HCT116 (cell line): Measurements from ENCODE around the gene SPRR2B. TPM values are rescaled to one million over a fixed set of nuclear protein-coding genes. Genes with fewer than 3 reads are reported as not detected.

Experiments used
- ATAC-seq: fragments of 200-7000 bp; cut with Tn5 transposase; 2 replicates; pipeline ENCODE4 v1.9.1; 2020; ENCODE audit warnings: mild to moderate bottlenecking, moderate library complexity
- BruUV-seq: library from RNA; stranded (reverse); fragments of 400-500 nt; replicated peaks from 2 replicates; lab custom pipeline; 2021; lab: Mats Ljungman, UMichigan
- CTCF ChIA-PET: fragments of 300-600 bp; sonication (Branson Sonifier 250); formaldehyde crosslinking; loops from one replicate; lab custom pipeline; 2021; ENCODE audit warnings: antibody characterized with exemption; lab: Charles Lee
- POLR2A ChIA-PET: fragments of 300-600, 350-600 bp; sonication (Branson Sonifier 250); formaldehyde crosslinking; loops from one replicate; lab custom pipeline; 2021; ENCODE audit warnings: antibody characterized with exemption; lab: Charles Lee
- RAD21 ChIA-PET, 2 experiments: fragments of 300-600 bp; sonication (Branson Sonifier 250); formaldehyde crosslinking; loops; one replicate each; lab custom pipeline; 2023; ENCODE audit warnings: low total read pairs in 2 of 2; ENCODE audit not compliant: uncharacterized antibody in 2 of 2, unreplicated experiment in 2 of 2, low non-redundant PET in 1 of 2; lab: Charles Lee
- DNase-seq: peaks from one replicate; pipeline ENCODE4 v3.0.0-alpha.2; 2010; ENCODE audit warnings: low read depth, low spot score
- H2AFZ ChIP-seq: fragments of 200-600 bp; shearing (Covaris generic), sonication (generic); 2 replicates; pipeline ENCODE4 v1.6.1; 2017; ENCODE audit warnings: low read depth, mixed run types, mixed read lengths, antibody characterized with exemption, low read length; ENCODE audit not compliant: poor library complexity, severe bottlenecking
- H3K27ac ChIP-seq: 2 replicates; pipeline ENCODE4 v1.5.1; 2012; ENCODE audit warnings: low read depth, low read length
- H3K27me3 ChIP-seq: fragments of 200-600 bp; sonication (generic); 2 replicates; pipeline ENCODE4 v1.6.1; 2016; ENCODE audit warnings: mixed run types, low read length, mixed read lengths; ENCODE audit not compliant: insufficient read depth
- H3K36me3 ChIP-seq, 2 experiments: fragments of 200-500 bp in 1 of 2; fragments of 200-600 bp in 1 of 2; sonication (Bioruptor generic) in 1 of 2; sonication (generic) in 1 of 2; 2 replicates each; pipeline versions ENCODE4 v1.5.1 to v1.6.1; 2014 to 2016; ENCODE audit warnings: low read length in 2 of 2, inconsistent platforms in 1 of 2, mixed read lengths in 1 of 2, mixed run types in 1 of 2; ENCODE audit not compliant: insufficient read depth in 2 of 2, control insufficient read depth in 1 of 2
- H3K4me1 ChIP-seq, 2 experiments: fragments of 200-600 bp in 1 of 2; sonication (generic) in 1 of 2; 2 replicates each; pipeline versions ENCODE4 v1.5.1 to v1.6.1; 2012 to 2017; ENCODE audit warnings: low read length in 2 of 2, inconsistent platforms in 1 of 2, mild to moderate bottlenecking in 1 of 2, mixed read lengths in 1 of 2, mixed run types in 1 of 2, moderate library complexity in 1 of 2; ENCODE audit not compliant: insufficient read depth in 2 of 2, control insufficient read depth in 1 of 2
- H3K4me2 ChIP-seq: fragments of 200-600 bp; sonication (generic); 2 replicates; pipeline ENCODE4 v1.6.1; 2017; ENCODE audit warnings: mixed run types, low read length, mixed read lengths
- H3K4me3 ChIP-seq, 2 experiments: fragments of 200-600 bp in 1 of 2; sonication (generic) in 1 of 2; replicated peaks in 1 of 2; 2 replicates each; pipeline ENCODE4 v1.5.1; 2011 to 2016; ENCODE audit warnings: low read length in 2 of 2, control low read depth in 1 of 2, low read depth in 1 of 2, mild to moderate bottlenecking in 1 of 2, mixed read lengths in 1 of 2, mixed run types in 1 of 2
- H3K79me2 ChIP-seq: fragments of 200-600 bp; sonication (generic); 2 replicates; pipeline ENCODE4 v1.6.1; 2017; ENCODE audit warnings: mild to moderate bottlenecking, mixed run types, low read length, moderate library complexity, mixed read lengths; ENCODE audit not compliant: insufficient read depth
- H3K9ac ChIP-seq: fragments of 200-600 bp; sonication (generic); 2 replicates; pipeline ENCODE4 v1.6.1; 2016; ENCODE audit warnings: low read length, mixed read lengths
- H3K9me2 ChIP-seq: fragments of 200-600 bp; sonication (generic), shearing (Covaris generic); 2 replicates; pipeline ENCODE4 v1.6.1; 2017; ENCODE audit warnings: mixed run types, mild to moderate bottlenecking, moderate library complexity; ENCODE audit not compliant: insufficient read depth
- H3K9me3 ChIP-seq, 2 experiments: fragments of 200-500 bp in 1 of 2; fragments of 200-600 bp in 1 of 2; sonication (Bioruptor generic) in 1 of 2; sonication (generic) in 1 of 2; 2 replicates each; pipeline ENCODE4 v1.6.1; 2014 to 2017; ENCODE audit warnings: low read length in 2 of 2, mixed read lengths in 2 of 2, inconsistent platforms in 1 of 2, low read depth in 1 of 2, mild to moderate bottlenecking in 1 of 2, mixed run types in 1 of 2, moderate library complexity in 1 of 2; ENCODE audit not compliant: control insufficient read depth in 1 of 2, insufficient read depth in 1 of 2
- H4K20me1 ChIP-seq: fragments of 200-600 bp; sonication (generic), shearing (Covaris generic); 2 replicates; pipeline ENCODE4 v1.6.1; 2017; ENCODE audit warnings: mixed run types, mild to moderate bottlenecking, moderate library complexity; ENCODE audit not compliant: insufficient read depth
- CBX3 ChIP-seq: IDR thresholded peaks from 2 replicates; pipeline ENCODE4 v1.6.1; 2012; ENCODE audit warnings: low read depth
- CEBPB ChIP-seq: IDR thresholded peaks from 2 replicates; pipeline ENCODE4 v1.6.1; 2012; ENCODE audit warnings: low read depth
- MAX ChIP-seq: IDR thresholded peaks from 2 replicates; pipeline ENCODE4 v1.6.1; 2012
- POLR2A ChIP-seq: IDR thresholded peaks from 2 replicates; pipeline ENCODE4 v1.7.0; 2011; ENCODE audit warnings: borderline replicate concordance; ENCODE audit not compliant: insufficient read depth, insufficient read length; ENCODE audit errors: extremely low read depth
- RAD21 ChIP-seq: IDR thresholded peaks from 2 replicates; pipeline ENCODE4 v1.6.1; 2012; ENCODE audit warnings: low read depth, mild to moderate bottlenecking
- TCF7L2 ChIP-seq: IDR thresholded peaks from 2 replicates; pipeline ENCODE4 v1.7.0; 2011; ENCODE audit warnings: borderline replicate concordance, inconsistent platforms; ENCODE audit not compliant: insufficient read depth, insufficient read length; ENCODE audit errors: extremely low read depth
- intact Hi-C: fragments of 100-400 bp; cut with micrococcal nuclease; formaldehyde crosslinking; loops from 2 replicates; pipeline ENCODE4 v1.10.0; 2022
- total RNA-seq: library from RNA; stranded (reverse); gene quantifications from one replicate; pipeline ENCODE4 v1.2.1, GENCODE V29; 2021; ENCODE audit not compliant: unreplicated experiment
- TF ChIP-seq, protein P1 (sequence below), 3 experiments: fragments of 200-600 bp in 1 of 3; sonication (generic) in 1 of 3; IDR thresholded peaks in 2 of 3; conservative IDR thresholded peaks in 1 of 3; 2 replicates each; pipeline ENCODE4 v1.5.1; 2012 to 2017; ENCODE audit warnings: low read depth in 2 of 3, low read length in 2 of 3, antibody characterized with exemption in 1 of 3, borderline replicate concordance in 1 of 3, control low read depth in 1 of 3, mild to moderate bottlenecking in 1 of 3, mixed read lengths in 1 of 3, mixed run types in 1 of 3, moderate library complexity in 1 of 3; ENCODE audit not compliant: insufficient read depth in 1 of 3

Gene SPRR2B
- total RNA-seq, 1 experiment from 2014 or later, result not detected

DNA sequence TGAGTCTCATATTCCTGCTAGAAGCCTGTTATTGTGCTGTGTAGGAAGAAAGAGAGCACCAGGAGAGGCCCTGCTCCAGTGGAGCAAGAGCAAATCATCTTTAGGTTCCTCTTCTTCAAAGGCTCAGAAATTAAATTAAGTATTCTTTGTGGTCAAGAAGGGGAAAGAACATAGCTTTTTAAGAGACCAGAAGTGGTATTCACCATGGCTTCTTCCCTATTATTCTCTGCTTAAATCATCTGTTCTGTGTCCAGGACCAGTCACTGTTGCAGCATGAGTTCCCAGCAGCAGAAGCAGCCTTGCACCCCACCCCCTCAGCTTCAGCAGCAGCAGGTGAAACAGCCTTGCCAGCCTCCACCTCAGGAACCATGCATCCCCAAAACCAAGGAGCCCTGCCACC is 39.3 kb downstream of the SPRR2B start:
- intact Hi-C loops, result loop anchor here (5.0 kb wide), 2 partner anchors 160 to 380 kb away; no protein-coding TSS in a partner anchor
- H3K27ac ChIP-seq, result no peak overlapping the region
- CTCF ChIA-PET, result interaction anchor here (1.1 kb wide), 1 partner anchor 161 kb away, joined by 3 read pairs; no protein-coding TSS in a partner anchor

More for the DNA sequence above, 39.3 kb downstream of the SPRR2B start:
- Histone ChIP-seq H3K9me3 (no peaks in the 10 kb centered on the region), H3K79me2 (no peaks in the 10 kb centered on the region), H3K27me3 (peaks cover 10% of the 10 kb centered on the region), H3K9me2 (no peaks in the 10 kb centered on the region), H3K4me1 (peaks cover 0 to 6% of the 10 kb centered on the region in 2 experiments; a peak in 1 of 4 replicates), H3K4me2 (no peak overlapping the region), H3K4me3 (no peak overlapping the region), H4K20me1 (no peaks in the 10 kb centered on the region), H2AFZ (no peak overlapping the region), H3K36me3 (no peaks in the 10 kb centered on the region), H3K9ac (no peak overlapping the region)
- BruUV-seq, result no TSS peak
- DNase-seq (no peak), ATAC-seq (no peak)
- RAD21 ChIA-PET, result interaction anchor here (0.6 kb wide), 2 partner anchors 112 to 114 kb away, joined by 3 read pairs; no protein-coding TSS in a partner anchor
- TF ChIP-seq, protein P1, sequence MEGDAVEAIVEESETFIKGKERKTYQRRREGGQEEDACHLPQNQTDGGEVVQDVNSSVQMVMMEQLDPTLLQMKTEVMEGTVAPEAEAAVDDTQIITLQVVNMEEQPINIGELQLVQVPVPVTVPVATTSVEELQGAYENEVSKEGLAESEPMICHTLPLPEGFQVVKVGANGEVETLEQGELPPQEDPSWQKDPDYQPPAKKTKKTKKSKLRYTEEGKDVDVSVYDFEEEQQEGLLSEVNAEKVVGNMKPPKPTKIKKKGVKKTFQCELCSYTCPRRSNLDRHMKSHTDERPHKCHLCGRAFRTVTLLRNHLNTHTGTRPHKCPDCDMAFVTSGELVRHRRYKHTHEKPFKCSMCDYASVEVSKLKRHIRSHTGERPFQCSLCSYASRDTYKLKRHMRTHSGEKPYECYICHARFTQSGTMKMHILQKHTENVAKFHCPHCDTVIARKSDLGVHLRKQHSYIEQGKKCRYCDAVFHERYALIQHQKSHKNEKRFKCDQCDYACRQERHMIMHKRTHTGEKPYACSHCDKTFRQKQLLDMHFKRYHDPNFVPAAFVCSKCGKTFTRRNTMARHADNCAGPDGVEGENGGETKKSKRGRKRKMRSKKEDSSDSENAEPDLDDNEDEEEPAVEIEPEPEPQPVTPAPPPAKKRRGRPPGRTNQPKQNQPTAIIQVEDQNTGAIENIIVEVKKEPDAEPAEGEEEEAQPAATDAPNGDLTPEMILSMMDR (IDR thresholded peaks at IDR 0.05 in 2 of 3, conservative IDR thresholded peaks at IDR 0.05 in 1 of 3; ENCODE audit: borderline replicate concordance in 1 of 3, insufficient read depth in 1 of 3, low read depth in 2 of 3, low read length in 2 of 3), result no peak
- no peak for TF ChIP-seq POLR2A
- no peak for TF ChIP-seq MAX
- TF ChIP-seq CBX3, result no peak
- no peak for TF ChIP-seq TCF7L2
- TF ChIP-seq RAD21, result no peak
- no peak for TF ChIP-seq CEBPB
- POLR2A ChIA-PET, result no interaction called here
